ENCODE data around the gene ELK1. TPM values are rescaled to one million over a fixed set of nuclear protein-coding genes. Genes with fewer than 3 reads are reported as not detected.
A peak's percentile ranks its signal among the peaks of the same experiment; 100 is the strongest.

Gene ELK1
- total and polyA plus RNA-seq, 2 of the 8 experiments (the other 6 are each of a cell fraction or from before 2014, with no cell fraction given) = 31.9 to 42.2 TPM

GRCh38 chrX:47637546-47638195 is 12.7 kb downstream of the ELK1 start:
- ChIA-PET CTCF (ENCODE audit: partially characterized antibody) (interaction anchor here (1.0 to 1.9 kb wide), 3 partner anchors 9 to 23 kb away, joined by 3 to 7 read pairs (median 4); no protein-coding TSS in a partner anchor), POLR2A (ENCODE audit: partially characterized antibody) (interaction anchor here (0.7 kb wide), 1 partner anchor 56 kb away, joined by 3 read pairs; no protein-coding TSS in a partner anchor)
- DNase-seq (ENCODE audit: low read depth in 1 of 2, low spot score in 2 of 2) (no peak), FAIRE-seq (peak; percentile 90)
- Histone ChIP-seq H3K4me3 (ENCODE audit: extremely low read depth in 1 of 4, insufficient read depth in 2 of 4, low read depth in 3 of 4, low read length in 4 of 4) (peak overlapping the region; percentile 14 to 53 (median 24); a peak in 4 of 8 replicates), H3K36me3 (ENCODE audit: control insufficient read depth in 2 of 4, insufficient read depth in 4 of 4, low read length in 3 of 4) (peaks cover 2 to 39% (median 24%) of the 10 kb centered on the region in 4 experiments; a peak in 6 of 8 replicates), H2BK20ac (ENCODE audit: low read length) (no peak overlapping the region), H4K5ac (ENCODE audit: insufficient read length, low read depth, low read length) (no peak overlapping the region), H3K79me1 (ENCODE audit: low read depth, low read length) (no peaks in the 10 kb centered on the region), H3K4me1 (replicated peaks in 1 of 4; ENCODE audit: control insufficient read depth in 3 of 4, insufficient read depth in 4 of 4, low read length in 3 of 4) (peaks cover 0 to 3% (median 0%) of the 10 kb centered on the region in 4 experiments; a peak in 1 of 7 replicates), H3K18ac (ENCODE audit: extremely low read depth, low read length) (no peak overlapping the region), H3K79me2 (ENCODE audit: control insufficient read depth in 1 of 2, insufficient read depth in 2 of 2, low read length in 2 of 2) (no peaks in the 10 kb centered on the region), H3K23ac (ENCODE audit: insufficient read length) (no peak overlapping the region), H4K91ac (replicated peaks; ENCODE audit: insufficient read length, low read length) (no peak overlapping the region), H2AK5ac (ENCODE audit: low read depth, low read length) (no peak overlapping the region), H2AFZ (ENCODE audit: low read length) (no peak overlapping the region), H3K27ac (ENCODE audit: low read depth, low read length) (no peak overlapping the region; the same call in 1 of the 2 replicates), H2BK5ac (ENCODE audit: low read depth, low read length) (no peak overlapping the region), H3K14ac (ENCODE audit: insufficient read length) (no peak overlapping the region), H2BK12ac (ENCODE audit: low read depth, low read length) (no peak overlapping the region), H3K56ac (replicated peaks; ENCODE audit: insufficient read length, low read depth, low read length) (no peak overlapping the region), H3K4ac (replicated peaks; ENCODE audit: insufficient read length, low read depth, low read length) (no peak overlapping the region), H4K8ac (ENCODE audit: extremely low read depth, insufficient read depth, low read length) (no peak overlapping the region), H3K9ac (replicated peaks in 1 of 4; ENCODE audit: extremely low read depth in 1 of 4, low read depth in 3 of 4, low read length in 3 of 4) (no peak overlapping the region; a peak in 1 of 7 replicates), H3K23me2 (ENCODE audit: low read depth, low read length) (no peaks in the 10 kb centered on the region; the same call in 1 of the 2 replicates), H2BK120ac (replicated peaks; ENCODE audit: low read depth, low read length) (no peak overlapping the region), H2BK15ac (ENCODE audit: low read length) (no peak overlapping the region), H4K20me1 (replicated peaks in 1 of 2; ENCODE audit: control insufficient read depth in 1 of 2, insufficient read depth in 2 of 2, low read length in 2 of 2) (no peaks in the 10 kb centered on the region), H3K27me3 (replicated peaks in 1 of 4; ENCODE audit: control insufficient read depth in 3 of 4, extremely low read depth in 1 of 4, insufficient read depth in 3 of 4, low read length in 3 of 4) (no peaks in the 10 kb centered on the region), H3K9me3 (ENCODE audit: insufficient read depth in 2 of 2, low read depth in 1 of 2, low read length in 1 of 2) (peaks cover 5 to 6% of the 10 kb centered on the region in 2 experiments; a peak in 2 of 4 replicates), H3K4me2 (ENCODE audit: insufficient read depth in 1 of 2, low read depth in 2 of 2, low read length in 2 of 2) (peak overlapping the region in 1 of 2 experiments; percentile 22; a peak in 2 of 4 replicates)
- 42% methylated on average over 13 of the region's 31 CpGs; no CpG with 5 or more reads in 1 of the 2 experiments for WGBS, 2 experiments (ENCODE audit: extremely low coverage in 1 of 2, insufficient coverage in 1 of 2, insufficient read length in 1 of 2, insufficient replicate concordance in 2 of 2, low coverage in 1 of 2, low lambda C conversion rate in 2 of 2, missing lambda C conversion rate in 1 of 2)
- TF ChIP-seq MAX (IDR thresholded peaks at IDR 0.05) = no peak
- TF ChIP-seq ASH2L (IDR thresholded peaks at IDR 0.05; ENCODE audit: low read length) = no peak
- no peak for TF ChIP-seq CBX8 (IDR thresholded peaks at IDR 0.05; ENCODE audit: borderline replicate concordance, low read depth, low read length)
- no peak for TF ChIP-seq TEAD4 (IDR thresholded peaks at IDR 0.05; ENCODE audit: low read depth, low read length)
- no peak for TF ChIP-seq BCL11A (IDR thresholded peaks at IDR 0.05; ENCODE audit: low read depth in 2 of 2, low read length in 2 of 2)
- TF ChIP-seq MAFK (IDR thresholded peaks at IDR 0.05; ENCODE audit: low read depth, low read length) = no peak
- TF ChIP-seq SP2 (IDR thresholded peaks at IDR 0.05; ENCODE audit: low read length) = peak; percentile 26; the same call in 1 of the 2 replicates
- TF ChIP-seq RAD21 (IDR thresholded peaks at IDR 0.05 in 1 of 2, conservative IDR thresholded peaks at IDR 0.05 in 1 of 2; ENCODE audit: low read depth in 2 of 2, low read length in 2 of 2) = peak in 1 of 2 experiments; percentile 14; a peak in 1 of 4 replicates
- no peak for TF ChIP-seq SIRT6 (IDR thresholded peaks at IDR 0.05; ENCODE audit: low read length)
- TF ChIP-seq PHF8 (conservative IDR thresholded peaks at IDR 0.05; ENCODE audit: low read depth, low read length) = no peak
- no peak for TF ChIP-seq BACH1 (IDR thresholded peaks at IDR 0.05; ENCODE audit: low read length)

All from H1 (cell line).